Dedifferentiated amniotic fluid mesenchymal stem cell (primary cell): ENCODE results near the gene NUP93.

Source experiments
- DNase-seq: peaks from one replicate; pipeline ENCODE4 v3.0.0-alpha.2; 2016; ENCODE audit errors: extremely low spot score

Gene NUP93

GRCh38 chr16:56817056-56817455 is 87.1 kb downstream of the NUP93 start:
- no peak for DNase-seq

- DNase-seq: no peak
Observed at GRCh38 chr16:56817938-56818337, 88.0 kb downstream of the NUP93 start.

DNA sequence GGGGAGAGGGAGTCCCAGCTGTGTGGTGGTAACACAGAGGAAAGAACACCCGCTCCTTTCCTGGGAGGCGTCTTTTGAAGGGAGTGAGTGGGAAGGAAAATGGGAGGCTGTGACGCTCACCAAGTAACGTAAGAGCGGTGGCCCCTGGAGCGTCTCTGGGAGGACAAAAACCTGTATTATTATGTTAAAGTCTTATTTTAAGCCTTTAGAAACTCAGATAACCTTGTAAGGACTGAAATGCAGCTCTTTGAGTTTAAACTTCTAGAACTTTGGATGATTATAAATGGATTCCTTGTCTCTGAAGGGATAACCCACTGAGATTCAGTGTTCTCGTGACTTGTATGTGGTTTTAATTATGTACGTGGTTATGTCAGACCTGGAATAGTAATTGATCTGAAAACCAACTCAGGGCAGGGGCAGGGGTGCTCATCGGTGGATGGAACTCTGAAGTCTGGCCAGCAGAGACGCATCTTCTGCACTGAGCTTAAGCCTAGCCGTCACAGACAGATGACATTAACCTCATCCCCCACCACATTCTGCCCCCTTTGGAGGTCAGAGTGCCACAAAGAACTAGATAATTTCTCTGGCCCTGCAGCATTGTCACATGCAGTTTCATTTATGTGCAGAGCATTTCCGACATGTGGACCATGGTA is 93.3 kb downstream of the NUP93 start:
- no peak for DNase-seq

DNA sequence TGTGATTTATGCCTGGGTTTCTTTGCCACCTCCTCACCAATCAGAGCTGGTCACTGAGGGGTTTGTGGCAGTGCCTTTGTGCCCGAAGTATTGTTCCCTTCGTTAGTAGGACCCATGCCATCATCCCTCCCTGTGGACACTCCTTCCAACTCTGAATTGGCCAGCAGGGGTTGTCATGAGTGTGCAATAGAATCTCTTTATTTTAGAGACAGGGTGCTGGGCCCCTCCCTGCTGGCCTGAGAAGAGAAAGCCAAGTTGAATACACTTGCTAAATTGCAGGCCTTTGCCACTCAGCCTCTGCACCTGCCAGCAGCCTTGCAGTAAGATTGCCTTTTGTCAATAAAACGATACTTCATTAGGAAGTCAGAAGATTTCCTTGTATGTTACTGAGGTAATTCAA is 94.4 kb downstream of the NUP93 start:
- DNase-seq: no peak

GRCh38 chr16:56824804-56825203 is 94.9 kb downstream of the NUP93 start:
- DNase-seq: no peak

- DNase-seq: no peak
Observed at GRCh38 chr16:56825826-56826225, 95.9 kb downstream of the NUP93 start.

DNA sequence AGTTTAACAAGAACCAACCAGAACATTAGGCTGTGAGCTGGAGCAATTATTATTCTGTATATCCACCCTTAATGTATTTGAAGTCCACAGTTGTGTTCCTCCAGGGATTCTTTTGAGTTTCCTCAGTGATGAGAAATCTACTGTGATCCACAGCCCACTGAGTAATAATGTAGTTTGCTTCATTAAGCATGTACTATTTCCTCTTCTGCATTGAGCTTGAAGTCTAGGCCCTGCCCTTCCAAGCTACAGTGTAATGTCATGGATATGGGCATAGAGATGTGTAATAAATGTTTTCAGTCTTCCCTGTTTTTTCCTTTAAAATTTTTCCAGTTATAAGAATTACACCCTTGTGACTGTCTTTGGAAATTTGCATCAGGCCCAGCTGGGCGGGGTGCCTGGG is 98.7 kb downstream of the NUP93 start:
- DNase-seq: no peak

DNA sequence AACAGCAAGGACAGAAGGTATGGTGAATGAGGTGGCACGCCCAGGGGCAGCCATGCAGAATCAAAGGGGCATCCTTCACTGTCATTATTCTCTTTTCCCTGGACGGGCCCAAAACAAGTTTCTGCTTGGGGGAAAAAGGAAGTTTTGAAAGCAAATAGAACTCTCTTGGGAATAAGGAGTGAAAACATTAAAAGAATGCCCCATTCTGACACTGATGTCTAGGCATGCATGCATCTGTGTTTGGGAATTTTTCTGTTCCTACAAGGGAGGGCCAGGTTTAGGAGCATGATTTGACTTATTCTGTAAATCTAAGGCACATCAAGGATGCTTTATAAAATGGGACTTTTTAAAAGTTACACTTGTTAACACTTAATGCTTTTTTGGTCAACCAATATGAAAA is 100.7 kb downstream of the NUP93 start:
- DNase-seq: peak; percentile 46

DNA sequence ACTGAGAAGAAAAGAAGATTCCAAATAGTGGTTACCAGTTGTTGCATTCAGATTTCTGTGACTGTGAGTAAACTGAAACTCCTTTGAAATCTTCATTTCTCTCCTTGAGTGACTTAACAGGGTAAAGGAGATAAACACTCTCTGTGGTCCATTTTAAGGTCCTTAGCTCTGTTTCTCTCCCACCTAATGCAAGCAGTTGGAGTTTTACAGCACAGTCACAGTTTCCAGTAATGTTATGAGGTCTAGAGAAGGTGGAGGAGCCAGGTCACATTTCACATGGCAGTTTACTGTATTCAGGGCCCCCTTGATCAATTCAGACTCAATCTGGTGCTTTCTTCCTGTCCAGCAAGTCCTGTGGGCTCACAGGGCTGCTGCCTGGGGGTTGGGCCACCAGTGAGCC is 102.8 kb downstream of the NUP93 start:
- DNase-seq: no peak

DNA sequence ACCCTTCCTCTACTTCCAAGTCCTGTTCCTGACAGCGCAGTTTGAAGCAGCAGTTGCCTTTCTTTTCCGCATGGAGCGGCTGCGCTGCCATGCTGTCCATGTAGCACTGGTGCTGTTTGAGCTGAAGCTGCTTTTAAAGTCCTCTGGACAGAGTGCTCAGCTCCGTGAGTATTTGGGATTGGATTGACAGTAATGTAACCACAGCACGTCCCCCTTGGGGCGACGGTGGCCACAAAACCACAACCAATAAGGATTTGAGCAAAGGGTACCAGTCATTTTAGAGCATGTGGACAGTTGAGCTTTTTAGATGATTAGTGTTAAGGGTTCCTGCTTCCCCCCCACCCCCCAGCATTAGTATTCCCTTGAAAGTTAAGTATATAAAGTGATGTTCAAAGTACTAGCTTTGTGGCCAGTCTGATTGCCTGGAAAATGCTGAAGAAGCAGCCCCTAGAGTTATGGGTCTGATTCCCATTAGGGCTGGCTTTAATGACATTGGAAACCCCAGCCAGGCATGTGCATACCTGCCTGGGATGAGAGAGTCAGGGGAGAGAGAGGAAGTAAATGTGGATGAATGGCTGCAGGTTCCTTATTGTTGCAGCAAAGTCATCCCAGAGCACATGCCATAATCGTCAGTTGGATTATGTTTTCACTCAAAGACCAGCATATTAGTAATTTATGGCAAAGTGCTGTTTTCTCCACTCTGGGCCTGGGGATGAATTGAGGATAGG is 103.5 kb downstream of the NUP93 start:
- DNase-seq: no peak

- DNase-seq: no peak
Observed at GRCh38 chr16:56835320-56835719, 105.4 kb downstream of the NUP93 start.

DNA sequence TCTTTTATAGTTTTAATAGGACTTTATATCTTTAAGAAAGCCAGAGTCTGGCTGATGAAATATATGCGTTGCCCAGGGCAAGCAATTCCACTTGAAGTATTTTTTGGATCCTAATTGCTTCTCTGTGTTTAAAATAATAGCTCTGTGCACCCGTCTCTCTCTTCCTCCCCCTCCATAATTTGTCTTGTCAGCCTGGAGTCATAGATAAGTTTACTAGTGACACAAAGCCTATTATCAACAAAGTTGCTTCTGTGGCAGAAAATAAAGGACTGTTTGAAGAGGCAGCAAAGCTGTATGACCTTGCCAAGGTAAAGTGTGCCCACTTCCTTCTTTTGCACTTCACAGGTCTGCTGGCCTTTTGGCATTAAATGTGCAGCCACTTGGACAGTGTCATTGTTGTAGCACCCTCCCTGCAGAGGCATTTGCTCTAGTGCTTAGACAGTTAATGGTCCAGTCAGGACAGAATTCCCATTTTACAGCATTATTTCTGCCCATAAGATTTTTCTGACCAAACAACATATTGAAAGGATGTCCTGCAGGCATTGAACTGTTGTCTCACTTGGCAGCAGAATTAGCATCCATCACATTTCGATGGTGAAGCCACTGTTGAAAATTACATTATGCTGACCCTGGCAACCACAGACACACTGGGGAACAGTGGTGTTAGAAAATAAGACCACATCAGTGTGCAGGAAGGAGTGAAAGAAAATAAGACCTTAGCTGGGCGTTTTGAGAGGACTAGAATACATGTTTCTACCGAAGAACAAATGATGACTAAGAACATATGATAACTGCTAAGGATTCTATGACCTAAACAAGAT is 106.7 kb downstream of the NUP93 start:
- peak; percentile 77 for DNase-seq

GRCh38 chr16:56838622-56839337 is 108.9 kb downstream of the NUP93 start:
- no peak for DNase-seq

GRCh38 chr16:56841233-56841632 is 111.3 kb downstream of the NUP93 start:
- peak; percentile 46 for DNase-seq

- no peak for DNase-seq
Observed at GRCh38 chr16:56841659-56842058, 111.7 kb downstream of the NUP93 start.

- DNase-seq: no peak
Observed at GRCh38 chr16:56842133-56842532, 112.2 kb downstream of the NUP93 start.

DNA sequence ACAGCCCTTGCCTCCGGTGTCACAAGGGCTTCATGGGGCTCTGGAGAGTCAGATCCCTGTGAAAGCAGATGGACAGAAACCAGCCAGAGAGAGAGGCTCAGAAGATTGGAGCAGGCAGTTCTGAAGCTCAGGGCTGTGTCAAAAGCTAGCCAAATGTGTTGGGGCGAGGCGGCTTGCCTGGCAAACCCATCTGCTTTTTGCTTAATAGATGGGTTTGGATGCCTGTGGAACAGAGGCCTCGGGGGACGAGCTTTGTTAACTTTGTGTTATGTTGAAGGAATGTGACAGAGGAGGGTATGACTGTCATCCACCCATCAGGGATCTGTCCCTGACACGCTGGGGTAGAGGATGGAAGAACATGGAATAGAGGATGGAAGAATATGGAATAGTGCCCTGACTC is 114.1 kb downstream of the NUP93 start:
- DNase-seq: no peak

- no peak for DNase-seq
Observed at GRCh38 chr16:56847173-56847910, 117.4 kb downstream of the NUP93 start.

- no peak for DNase-seq
Observed at GRCh38 chr16:56848029-56848936, 118.4 kb downstream of the NUP93 start.

- DNase-seq: peak; percentile 36
Observed at GRCh38 chr16:56848955-56849689, 119.2 kb downstream of the NUP93 start.
